Loucy (cell line): Measurements from ENCODE around the gene SMIM14.
"Not testable (repeated sequence)": the region's sequence is repeated elsewhere in the genome, so short reads cannot be mapped to it uniquely, and the experiment has no call there.

Source experiments
- H2AFZ ChIP-seq: fragments of 200-600 bp; sonication (generic); 2 replicates; pipeline ENCODE4 v1.6.0; 2016; ENCODE audit warnings: antibody characterized with exemption, mild to moderate bottlenecking, low read length, moderate library complexity
- H3F3A ChIP-seq: fragments of 200-600 bp; 2 replicates; pipeline ENCODE4 v1.6.0; 2016; ENCODE audit warnings: antibody characterized with exemption, low read depth, mild to moderate bottlenecking
- H3K27me3 ChIP-seq: fragments of 200-600 bp; sonication (generic); 2 replicates; pipeline ENCODE4 v1.6.1; 2014; ENCODE audit warnings: low read length, mild to moderate bottlenecking; ENCODE audit not compliant: insufficient read depth, poor library complexity, severe bottlenecking
- H3K36me3 ChIP-seq: fragments of 200-600 bp; sonication (generic); 2 replicates; pipeline ENCODE4 v1.6.1; 2016; ENCODE audit warnings: low read length; ENCODE audit not compliant: insufficient read depth
- H3K4me1 ChIP-seq: fragments of 200-600 bp; sonication (generic); 2 replicates; pipeline ENCODE4 v1.5.1; 2014; ENCODE audit warnings: low read length, mild to moderate bottlenecking; ENCODE audit not compliant: insufficient read depth, poor library complexity, severe bottlenecking
- H3K4me2 ChIP-seq: fragments of 200-600 bp; sonication (generic); 2 replicates; pipeline ENCODE4 v1.6.0; 2014; ENCODE audit warnings: antibody characterized with exemption, low read length, low read depth, mild to moderate bottlenecking; ENCODE audit not compliant: poor library complexity, severe bottlenecking
- H3K4me3 ChIP-seq: fragments of 200-600 bp; sonication (generic); 2 replicates; pipeline ENCODE4 v1.5.1; 2014; ENCODE audit warnings: low read length, mild to moderate bottlenecking, mixed read lengths; ENCODE audit not compliant: poor library complexity, severe bottlenecking
- H3K79me2 ChIP-seq: fragments of 200-600 bp; sonication (generic); 2 replicates; pipeline ENCODE4 v1.6.1; 2014; ENCODE audit warnings: low read length; ENCODE audit not compliant: insufficient read depth
- H3K9ac ChIP-seq: fragments of 200-600 bp; sonication (generic); 2 replicates; pipeline ENCODE4 v1.6.0; 2014; ENCODE audit warnings: mild to moderate bottlenecking, low read depth, low read length, moderate library complexity; ENCODE audit not compliant: poor library complexity, severe bottlenecking
- H3K9me2 ChIP-seq: fragments of 200-600 bp; sonication (generic); replicated peaks from 2 replicates; pipeline ENCODE4 v1.6.1; 2016; ENCODE audit warnings: low read depth, low read length, mixed read lengths
- H3K9me3 ChIP-seq: fragments of 200-600 bp; sonication (generic); 2 replicates; pipeline ENCODE4 v1.6.1; 2014; ENCODE audit warnings: mild to moderate bottlenecking, antibody characterized with exemption, low read length, low read depth; ENCODE audit not compliant: insufficient read depth
- H4K20me1 ChIP-seq: fragments of 200-600 bp; sonication (generic); 2 replicates; pipeline ENCODE4 v1.6.0; 2014; ENCODE audit warnings: antibody characterized with exemption, low read length, mild to moderate bottlenecking; ENCODE audit not compliant: insufficient read depth, poor library complexity, severe bottlenecking
- CTCF ChIP-seq: fragments of 200-600 bp; sonication (generic); conservative IDR thresholded peaks from 2 replicates; pipeline ENCODE4 v1.5.1; 2014; ENCODE audit warnings: mild to moderate bottlenecking, antibody characterized with exemption, low read length
- EZH2phosphoT487 ChIP-seq: fragments of 200-600 bp; IDR thresholded peaks from 2 replicates; pipeline ENCODE4 v1.6.1; 2018; ENCODE audit warnings: antibody characterized with exemption, mild to moderate bottlenecking, moderate library complexity, borderline replicate concordance

Gene SMIM14

GRCh38 chr4:39514888-39515401, 123.7 kb downstream of the SMIM14 start:
- Histone ChIP-seq H3K4me3 (no peak overlapping the region), H3K9me3 (no peaks in the 10 kb centered on the region), H3F3A (no peaks in the 10 kb centered on the region), H3K36me3 (peaks cover 19% of the 10 kb centered on the region; the same call in 1 of the 2 replicates), H4K20me1 (peaks cover 3% of the 10 kb centered on the region), H2AFZ (no peak overlapping the region), H3K9me2 (no peaks in the 10 kb centered on the region), H3K27me3 (no peaks in the 10 kb centered on the region), H3K79me2 (no peaks in the 10 kb centered on the region), H3K9ac (no peak overlapping the region), H3K4me2 (no peak overlapping the region), H3K4me1 (no peaks in the 10 kb centered on the region)
- TF ChIP-seq EZH2phosphoT487 (no peak), CTCF (no peak)

- H4K20me1 ChIP-seq, H3K4me1 ChIP-seq, H3K9me3 ChIP-seq, H3K27me3 ChIP-seq, H3K4me2 ChIP-seq, H3K9ac ChIP-seq, H3F3A ChIP-seq, H3K79me2 ChIP-seq, H3K9me2 ChIP-seq, H2AFZ ChIP-seq, H3K4me3 ChIP-seq: not testable (repeated sequence)
- H3K36me3 ChIP-seq, result peaks cover 26% of the 10 kb centered on the region; the same call in 1 of the 2 replicates
These were observed 124.4 kb downstream of the SMIM14 start for GRCh38 chr4:39514266-39514665.

- Histone ChIP-seq H3F3A (no peaks in the 10 kb centered on the region), H2AFZ (no peak overlapping the region), H3K9ac (no peak overlapping the region), H3K79me2 (no peaks in the 10 kb centered on the region), H3K4me1 (no peaks in the 10 kb centered on the region), H3K4me3 (no peak overlapping the region), H3K9me2 (no peaks in the 10 kb centered on the region), H3K36me3 (peaks cover 64% of the 10 kb centered on the region), H3K9me3 (no peaks in the 10 kb centered on the region), H3K4me2 (no peak overlapping the region), H4K20me1 (no peaks in the 10 kb centered on the region), H3K27me3 (no peaks in the 10 kb centered on the region)
- TF ChIP-seq EZH2phosphoT487 (no peak), CTCF (no peak)
These were observed 128.2 kb downstream of the SMIM14 start for GRCh38 chr4:39510348-39510929.

- no peak for TF ChIP-seq CTCF
- no peak for TF ChIP-seq EZH2phosphoT487
- H3K9me3 ChIP-seq, result no peaks in the 10 kb centered on the region
- no peaks in the 10 kb centered on the region for H4K20me1 ChIP-seq
- no peak overlapping the region for H3K4me2 ChIP-seq
- no peaks in the 10 kb centered on the region for H3K4me1 ChIP-seq
- no peak overlapping the region for H3K9ac ChIP-seq
- H3K4me3 ChIP-seq, result no peak overlapping the region
- H3K36me3 ChIP-seq, result peaks cover 87% of the 10 kb centered on the region
- no peak overlapping the region for H2AFZ ChIP-seq
- H3K27me3 ChIP-seq, result no peaks in the 10 kb centered on the region
- H3K79me2 ChIP-seq, result no peaks in the 10 kb centered on the region
- no peaks in the 10 kb centered on the region for H3K9me2 ChIP-seq
- H3F3A ChIP-seq, result no peaks in the 10 kb centered on the region
These were observed 133.1 kb downstream of the SMIM14 start for GRCh38 chr4:39505581-39505980.
